K562 (cell line): ENCODE results near the gene ANXA2. TPM values are rescaled to one million over a fixed set of nuclear protein-coding genes. Genes with fewer than 3 reads are reported as not detected.

Source experiments
- ATAC-seq: fragments of 200-7000 bp; cut with Tn5 transposase; 3 replicates; pipeline ENCODE4 v1.9.1; 2020; ENCODE audit warnings: moderate library complexity
- BruUV-seq: library from RNA; stranded (reverse); fragments of 400-500 nt; replicated peaks from 2 replicates; lab custom pipeline; 2021; lab: Mats Ljungman, UMichigan
- CTCF ChIA-PET: fragments of 300-600 bp; formaldehyde crosslinking; extraction: SDS; loops from one replicate; lab custom pipeline; 2021; ENCODE audit warnings: low intra/inter-chr PET ratio; lab: Yijun Ruan, JAX
- POLR2A ChIA-PET: fragments of 300-600, 350-650 bp; sonication (Branson Sonifier 250); formaldehyde crosslinking; extraction: SDS; loops from one replicate; lab custom pipeline; 2021; ENCODE audit warnings: antibody characterized with exemption, inconsistent platforms; lab: Yijun Ruan, JAX
- DNase-seq, 4 experiments: peaks; one replicate each; pipeline versions ENCODE4 v3.0.0 to v3.0.0-alpha.2; 2011 to 2018; ENCODE audit warnings: low spot score in 3 of 4, mixed read lengths in 3 of 4; ENCODE audit errors: extremely low read depth in 1 of 4
- FAIRE-seq: peaks from 2 replicates; lab custom pipeline; 2011; peaks lifted over from hg19 to GRCh38; lab: Jason Lieb, UNC
- H2AFZ ChIP-seq: 2 replicates; pipeline ENCODE4 v1.6.0; 2011; ENCODE audit warnings: low read depth, low read length, control low read depth, inconsistent platforms
- H3K27ac ChIP-seq: fragments of 200-600 bp; 3 replicates; pipeline ENCODE4 v1.8.0; 2011; ENCODE audit warnings: low read depth, mild to moderate bottlenecking, control low read depth, inconsistent platforms, low read length, moderate library complexity, mixed read lengths; ENCODE audit errors: extremely low read depth
- H3K27me3 ChIP-seq, 2 experiments: fragments of 300-600 bp in 1 of 2; 2 replicates in 1 of 2; 3 replicates in 1 of 2; pipeline versions ENCODE4 v1.6.0 to v1.8.0; 2011; ENCODE audit warnings: inconsistent platforms in 2 of 2, low read length in 2 of 2, mild to moderate bottlenecking in 1 of 2, mixed read lengths in 1 of 2, moderate library complexity in 1 of 2; ENCODE audit not compliant: control insufficient read depth in 2 of 2, insufficient read depth in 2 of 2
- H3K36me3 ChIP-seq: fragments of 300-600 bp; 3 replicates; pipeline ENCODE4 v1.8.0; 2011; ENCODE audit warnings: mild to moderate bottlenecking, low read length, inconsistent platforms; ENCODE audit not compliant: control insufficient read depth, insufficient read depth
- H3K4me1 ChIP-seq, 2 experiments: fragments of 200-600 bp in 1 of 2; replicated peaks in 1 of 2; 2 replicates in 1 of 2; 3 replicates in 1 of 2; pipeline versions ENCODE4 v1.5.1 to v1.8.0; 2011; ENCODE audit warnings: inconsistent platforms in 2 of 2, low read length in 2 of 2, mild to moderate bottlenecking in 1 of 2, mixed read lengths in 1 of 2, moderate library complexity in 1 of 2; ENCODE audit not compliant: control insufficient read depth in 2 of 2, insufficient read depth in 2 of 2
- H3K4me2 ChIP-seq: 2 replicates; pipeline ENCODE4 v1.6.1; 2011; ENCODE audit warnings: low read length, control low read depth, inconsistent platforms, mixed read lengths; ENCODE audit not compliant: insufficient read depth
- H3K4me3 ChIP-seq: fragments of 200-600 bp; sonication (generic), shearing (Covaris generic); 2 replicates; pipeline ENCODE4 v1.5.1; 2016; ENCODE audit warnings: control low read depth, inconsistent platforms
- H3K79me2 ChIP-seq: fragments of 200-600 bp; 3 replicates; pipeline ENCODE4 v1.8.0; 2011; ENCODE audit warnings: low read length, inconsistent platforms; ENCODE audit not compliant: control insufficient read depth, insufficient read depth
- H3K9ac ChIP-seq, 2 experiments: 2 replicates each; pipeline versions ENCODE4 v1.6.0 to v1.6.1; 2011; ENCODE audit warnings: low read depth in 2 of 2, low read length in 2 of 2, control low read depth in 1 of 2, inconsistent platforms in 1 of 2, mild to moderate bottlenecking in 1 of 2, mixed read lengths in 1 of 2; ENCODE audit not compliant: insufficient read depth in 1 of 2
- H3K9me1 ChIP-seq: one replicate; pipeline ENCODE4 v1.6.0; 2011; ENCODE audit warnings: inconsistent platforms, mild to moderate bottlenecking, low read length, moderate library complexity; ENCODE audit not compliant: control insufficient read depth, insufficient read depth
- H3K9me3 ChIP-seq: replicated peaks from 2 replicates; pipeline ENCODE4 v1.5.1; 2011; ENCODE audit warnings: low read depth, low read length, inconsistent platforms; ENCODE audit not compliant: control insufficient read depth, insufficient read depth
- H4K20me1 ChIP-seq: replicated peaks from 2 replicates; pipeline ENCODE4 v1.6.1; 2011; ENCODE audit warnings: low read length, inconsistent platforms, mixed read lengths; ENCODE audit not compliant: control insufficient read depth, insufficient read depth
- CEBPB ChIP-seq: fragments of 450-650 bp; IDR thresholded peaks from 2 replicates; pipeline ENCODE4 v1.6.1; 2016; ENCODE audit warnings: missing genetic modification characterization, missing compliant biosample characterization
- CTCF ChIP-seq, 3 experiments: IDR thresholded peaks in 2 of 3; conservative IDR thresholded peaks in 1 of 3; 2 replicates each; pipeline ENCODE4 v1.5.1; 2011 to 2012; ENCODE audit warnings: low read length in 3 of 3, mild to moderate bottlenecking in 3 of 3, control low read depth in 2 of 3, improper control_type of control experiment in 1 of 3, inconsistent platforms in 1 of 3, low read depth in 1 of 3, mixed read lengths in 1 of 3, moderate library complexity in 1 of 3; ENCODE audit not compliant: insufficient read depth in 2 of 3
- MCM7 ChIP-seq, 2 experiments: fragments of 450-650 bp; IDR thresholded peaks; 2 replicates each; pipeline ENCODE4 v1.6.1; 2016 to 2018
- PKNOX1 ChIP-seq: fragments of 450-650 bp; IDR thresholded peaks from 2 replicates; pipeline ENCODE4 v1.6.1; 2016
- RAD21 ChIP-seq, 2 experiments: fragments of 250-450 bp in 1 of 2; fragments of 450-650 bp in 1 of 2; sonication (Bioruptor Pico) in 1 of 2; formaldehyde crosslinking in 1 of 2; IDR thresholded peaks in 1 of 2; conservative IDR thresholded peaks in 1 of 2; 2 replicates each; pipeline versions ENCODE4 v1.4.0 to v1.8.0; 2020 to 2022; ENCODE audit warnings: mild to moderate bottlenecking in 2 of 2, moderate library complexity in 1 of 2
- RBM17 ChIP-seq: fragments of 200-400 bp; formaldehyde crosslinking; IDR thresholded peaks from 2 replicates; pipeline ENCODE4 v1.6.1; 2017; ENCODE audit warnings: low read depth, mild to moderate bottlenecking, low read length, borderline replicate concordance
- REST ChIP-seq, 2 experiments: fragments of 450-650 bp; formaldehyde crosslinking in 1 of 2; IDR thresholded peaks; 2 replicates each; pipeline versions ENCODE4 v1.4.0 to v1.6.1; 2014 to 2020; ENCODE audit warnings: mild to moderate bottlenecking in 2 of 2, borderline replicate concordance in 1 of 2, low read depth in 1 of 2
- SMC3 ChIP-seq: conservative IDR thresholded peaks from 2 replicates; pipeline ENCODE4 v1.6.1; 2011; ENCODE audit warnings: low read depth, low read length, improper control_type of control experiment; ENCODE audit not compliant: insufficient read depth
- SPI1 ChIP-seq: IDR thresholded peaks from 2 replicates; pipeline ENCODE4 v1.6.1; 2011; ENCODE audit warnings: low read depth, low read length, control low read depth, borderline replicate concordance
- WGBS: fragments of 100-300 bp; shearing (Covaris generic); methylation state at CpG from one replicate; pipeline ENCODE4 v1.1.6; 2016; ENCODE audit warnings: low coverage, mixed read lengths; ENCODE audit not compliant: insufficient coverage; ENCODE audit errors: missing lambda C conversion rate; 5-methylcytosine and 5-hydroxymethylcytosine counted together
- in situ Hi-C: fragments of 300-500 bp; cut with MboI; formaldehyde crosslinking; loops from 4 replicates; pipeline ENCODE4 v1.15.0; 2018; ENCODE audit warnings: inconsistent platforms, mixed read lengths
- intact Hi-C: fragments of 100-400 bp; cut with micrococcal nuclease; formaldehyde crosslinking; loops from 2 replicates; pipeline ENCODE4 v1.14.2; 2022
- polyA plus RNA-seq, 8 experiments: library from polyadenylated mRNA; depleted of rRNA in 4 of 8; stranded (reverse) in 5 of 8; unstranded in 3 of 8; fragments of >200 nt; fragmentation: Nextera tagmentation in 2 of 8; fragmentation: Illumina TruSeq in 1 of 8; extraction: Ambion mirVana in 2 of 8; extraction: Trizol in 1 of 8; gene quantifications; 2 replicates each; pipeline versions ENCODE4 v1.2.1 to v1.2.3, GENCODE V29; 2011 to 2014; ENCODE audit warnings: inconsistent platforms in 1 of 8, missing spikeins in 1 of 8
- total RNA-seq, 7 experiments: library from RNA; depleted of rRNA in 6 of 7; stranded (reverse); fragments of >200 nt in 6 of 7; fragmentation: Illumina TruSeq in 2 of 7; extraction: Trizol in 2 of 7; gene quantifications; 2 replicates each; pipeline versions ENCODE4 v1.2.1 to v1.2.3, GENCODE V29; 2011 to 2021; ENCODE audit warnings: low replicate concordance in 1 of 7

The ANXA2 gene
- total and polyA plus RNA-seq, 9 of the 15 experiments (the other 6 are each of a cell fraction or from before 2014, with no cell fraction given): 301 to 1,102 (median 452) TPM

- 2% methylated on average over 7 of the region's 7 CpGs for WGBS
- H2AFZ ChIP-seq: no peak overlapping the region
- H3K4me2 ChIP-seq: no peak overlapping the region
- ATAC-seq (peak; percentile 73), FAIRE-seq (peak; percentile 62), DNase-seq (peak; percentile 36 to 57 (median 48))
- in situ Hi-C loops (loop anchor here (5.0 to 25.0 kb wide), 3 partner anchors 198 to 634 kb away; no protein-coding TSS in a partner anchor), intact Hi-C loops (loop anchor here (1.0 to 5.0 kb wide), 3 partner anchors 191 to 797 kb away; no protein-coding TSS in a partner anchor)
- no peaks in the 10 kb centered on the region for H3K9me3 ChIP-seq
- H4K20me1 ChIP-seq: no peaks in the 10 kb centered on the region; the same call in 1 of the 2 replicates
- peaks cover 0 to 2% of the 10 kb centered on the region in 2 experiments; a peak in 2 of 5 replicates for H3K27me3 ChIP-seq
- H3K4me1 ChIP-seq: no peaks in the 10 kb centered on the region
- no peak overlapping the region for H3K27ac ChIP-seq
- H3K9ac ChIP-seq: no peak overlapping the region
- no TSS peak for BruUV-seq
- no peaks in the 10 kb centered on the region for H3K79me2 ChIP-seq
- POLR2A ChIA-PET: no interaction called here
- H3K4me3 ChIP-seq: no peak overlapping the region
- H3K9me1 ChIP-seq: no peaks in the 10 kb centered on the region
- no peaks in the 10 kb centered on the region for H3K36me3 ChIP-seq
- CTCF ChIA-PET: interaction anchor here (0.6 to 4.6 kb wide), 7 partner anchors 9 to 603 kb away, joined by 3 to 33 read pairs (median 4); no protein-coding TSS in a partner anchor
- TF ChIP-seq RBM17 (no peak), REST (IDR thresholded peaks at IDR 0.05; ENCODE audit: borderline replicate concordance) (peak; percentile 18; the same call in 1 of the 2 replicates), REST (CRISPR knock-in tag; IDR thresholded peaks at IDR 0.05; ENCODE audit: low read depth) (no peak), SMC3 (0 out of 2 replicates have a peak, but pooled peaks have one; percentile 39), CEBPB (tag) (0 out of 2 replicates have a peak, but pooled peaks have one; percentile 20), PKNOX1 (0 out of 2 replicates have a peak, but pooled peaks have one; percentile 32), RAD21 (CRISPR knock-in tag; conservative IDR thresholded peaks at IDR 0.05 in 1 of 2, IDR thresholded peaks at IDR 0.05 in 1 of 2) (peak; percentile 39 to 62), CTCF (IDR thresholded peaks at IDR 0.05 in 2 of 3, conservative IDR thresholded peaks at IDR 0.05 in 1 of 3; ENCODE audit: insufficient read depth in 2 of 3, low read depth in 1 of 3, low read length in 3 of 3) (peak; percentile 56 to 72 (median 69); a peak in 4 of 6 replicates), SPI1 (no peak), MCM7 (IDR thresholded peaks at IDR 0.05) (no peak)
Observed at GRCh38 chr15:60328852-60329443, 68.8 kb downstream of the ANXA2 start.
